ENCODE data around the gene HHIPL1. TPM values are rescaled to one million over a fixed set of nuclear protein-coding genes. Genes with fewer than 3 reads are reported as not detected.
A peak's percentile ranks its signal among the peaks of the same experiment; 100 is the strongest.

Gene HHIPL1
- polyA plus RNA-seq = 0.24 TPM

DNA sequence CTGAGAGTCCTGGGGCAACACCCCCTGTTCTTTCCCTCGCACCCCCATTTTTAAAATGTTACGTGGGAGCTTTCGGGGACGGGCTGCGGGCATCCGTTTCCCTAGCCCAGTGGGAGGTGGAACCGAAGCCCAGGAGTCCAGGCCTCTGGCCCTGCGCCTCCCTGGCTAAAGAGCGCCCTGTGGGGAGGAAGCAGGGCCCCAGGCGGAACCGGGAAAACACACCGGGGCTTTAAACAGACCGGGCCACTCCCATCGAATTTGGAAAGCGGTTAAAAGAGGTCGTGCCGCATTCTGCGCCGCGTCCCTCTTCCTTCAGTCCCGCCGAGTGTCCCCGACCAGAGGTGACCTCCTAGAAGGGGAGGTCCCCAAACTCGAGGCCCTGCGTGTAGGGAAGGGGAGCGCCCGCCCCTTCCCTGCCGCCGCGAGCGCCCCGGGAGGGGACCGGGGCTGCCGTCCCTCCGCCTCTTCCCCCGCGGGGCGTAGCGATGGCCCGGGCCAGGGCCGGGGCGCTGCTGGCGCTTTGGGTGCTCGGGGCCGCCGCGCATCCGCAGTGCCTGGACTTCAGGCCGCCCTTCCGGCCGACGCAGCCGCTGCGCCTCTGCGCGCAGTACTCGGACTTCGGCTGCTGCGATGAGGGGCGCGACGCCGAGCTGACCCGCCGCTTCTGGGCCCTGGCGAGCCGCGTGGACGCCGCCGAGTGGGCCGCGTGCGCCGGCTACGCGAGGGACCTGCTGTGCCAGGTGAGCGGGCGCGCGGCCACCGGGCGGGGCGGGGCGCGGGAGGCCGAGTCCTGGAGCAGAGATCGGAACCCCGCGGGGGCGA lies at the start of gene HHIPL1:
HHIPL1 (plus strand) TSS at position 407 of the 822 bp plus-strand sequence; CDS start at position 486, 79 bp downstream.
- no peaks in the 10 kb centered on the region for H3K9me3 Mint-ChIP-seq
- H3K27ac Mint-ChIP-seq = no peak within 1 kb of the TSS
- H3K4me3 Mint-ChIP-seq = no peak within 1 kb of the TSS
- H3K27me3 Mint-ChIP-seq = peaks cover 11% of the 10 kb centered on the region
- no peaks in the 10 kb centered on the region for H3K36me3 Mint-ChIP-seq
- H3K4me1 Mint-ChIP-seq = no peaks in the 10 kb centered on the region

DNA sequence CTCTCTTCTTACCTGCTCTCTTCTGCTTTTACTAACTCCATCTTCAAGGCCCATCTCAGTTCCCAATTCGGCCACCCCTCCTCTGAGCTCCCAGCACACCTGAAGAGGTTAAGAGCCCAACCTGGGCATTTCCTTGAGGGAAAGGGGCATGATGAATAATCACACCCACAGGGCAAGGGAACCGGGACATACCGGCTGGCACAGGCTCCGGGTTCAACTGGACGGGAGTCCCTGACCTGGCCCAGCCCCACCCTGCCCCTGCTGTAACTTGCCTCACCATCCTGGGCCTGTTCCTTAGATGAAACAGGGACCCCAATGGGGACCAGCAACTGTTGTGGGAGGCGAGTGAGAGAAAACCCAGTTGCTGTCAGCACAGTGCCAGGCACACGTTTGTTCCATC lies 49.4 kb upstream of the HHIPL1 start:
- Mint-ChIP-seq H3K4me1 (peaks cover 4 to 9% (median 8%) of the 10 kb centered on the region in 3 donors), H3K9me3 (peaks cover 0 to 1% (median 0%) of the 10 kb centered on the region in 3 donors), H3K4me3 (peak overlapping the region in 2 of 4 donors; percentile 15 to 75), H3K27me3 (no peaks in the 10 kb centered on the region), H3K27ac (peak overlapping the region in 1 of 3 donors; percentile 83), H3K36me3 (no peaks in the 10 kb centered on the region)

GRCh38 chr14:99596071-99596627 lies 48.8 kb upstream of the HHIPL1 start:
- Mint-ChIP-seq H3K4me1 (peaks cover 4 to 11% (median 8%) of the 10 kb centered on the region in 3 donors), H3K9me3 (peaks cover 0 to 1% (median 0%) of the 10 kb centered on the region in 3 donors), H3K27me3 (no peaks in the 10 kb centered on the region), H3K36me3 (no peaks in the 10 kb centered on the region), H3K4me3 (peak overlapping the region in 1 of 4 donors; percentile 48), H3K27ac (peak overlapping the region in 1 of 3 donors; percentile 9)

DNA sequence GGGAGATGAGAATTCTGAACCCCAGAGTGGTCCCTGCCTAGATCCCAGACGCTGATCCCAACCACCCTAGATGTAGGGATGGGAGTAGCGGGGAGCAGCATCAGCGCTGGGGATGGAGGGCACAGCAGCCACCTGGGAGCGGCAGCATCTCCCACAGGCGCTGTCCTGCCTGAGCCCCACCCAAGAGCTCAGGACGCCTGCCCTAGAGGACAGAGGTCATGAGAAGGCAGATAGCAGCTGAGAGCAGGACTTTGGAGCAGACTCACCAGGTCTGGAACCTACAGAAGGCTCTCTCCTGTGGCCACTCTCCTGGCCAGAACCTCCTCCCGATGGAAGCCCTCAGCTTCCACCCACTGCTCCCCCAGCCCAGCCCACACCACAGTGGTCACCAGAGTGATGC lies 48.2 kb upstream of the HHIPL1 start:
- Mint-ChIP-seq H3K4me1 (peaks cover 4 to 13% (median 8%) of the 10 kb centered on the region in 3 donors), H3K9me3 (peaks cover 0 to 1% (median 0%) of the 10 kb centered on the region in 3 donors), H3K4me3 (peak overlapping the region in 1 of 4 donors; percentile 48), H3K36me3 (no peaks in the 10 kb centered on the region), H3K27me3 (peaks cover 1% of the 10 kb centered on the region), H3K27ac (peak overlapping the region in 1 of 3 donors; percentile 9)

DNA sequence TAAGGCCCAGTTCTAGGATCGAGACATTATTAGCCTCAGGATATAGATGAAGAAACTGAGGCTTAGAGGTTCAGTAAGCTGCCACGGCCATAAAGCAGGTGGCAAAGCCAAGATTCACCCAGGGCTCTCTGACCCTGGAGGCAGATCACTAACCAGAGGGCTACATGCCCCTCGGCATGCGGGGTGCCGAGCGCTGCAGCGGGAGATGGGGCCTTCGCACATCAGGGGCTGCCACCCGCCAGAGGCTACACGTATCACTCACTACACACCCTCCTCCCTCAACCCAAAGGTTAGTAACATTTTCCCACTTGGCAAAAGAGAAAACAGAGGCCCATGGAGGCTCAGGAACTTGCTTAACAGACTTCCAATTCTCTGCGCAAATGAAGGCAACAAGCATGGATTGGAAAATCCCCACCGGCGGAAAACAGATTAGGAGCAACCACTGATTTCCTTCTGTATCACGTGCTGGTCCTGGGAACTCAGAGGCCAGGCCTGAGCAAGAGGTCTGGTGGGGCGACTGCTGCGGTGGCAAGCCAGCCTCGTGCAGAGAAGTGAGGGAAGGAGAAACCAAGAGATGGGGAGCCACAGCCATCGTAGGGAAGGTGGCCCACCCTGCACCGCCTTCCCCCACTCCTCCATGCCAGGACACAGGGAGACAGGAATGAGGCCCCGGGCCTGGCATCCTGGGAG lies 46.9 kb upstream of the HHIPL1 start:
- H3K36me3 Mint-ChIP-seq = no peaks in the 10 kb centered on the region
- no peaks in the 10 kb centered on the region for H3K9me3 Mint-ChIP-seq
- peak overlapping the region in 1 of 4 donors; percentile 42 for H3K4me3 Mint-ChIP-seq
- H3K4me1 Mint-ChIP-seq = peaks cover 11 to 20% (median 13%) of the 10 kb centered on the region in 3 donors
- peaks cover 7% of the 10 kb centered on the region for H3K27me3 Mint-ChIP-seq
- H3K27ac Mint-ChIP-seq = no peak overlapping the region

DNA sequence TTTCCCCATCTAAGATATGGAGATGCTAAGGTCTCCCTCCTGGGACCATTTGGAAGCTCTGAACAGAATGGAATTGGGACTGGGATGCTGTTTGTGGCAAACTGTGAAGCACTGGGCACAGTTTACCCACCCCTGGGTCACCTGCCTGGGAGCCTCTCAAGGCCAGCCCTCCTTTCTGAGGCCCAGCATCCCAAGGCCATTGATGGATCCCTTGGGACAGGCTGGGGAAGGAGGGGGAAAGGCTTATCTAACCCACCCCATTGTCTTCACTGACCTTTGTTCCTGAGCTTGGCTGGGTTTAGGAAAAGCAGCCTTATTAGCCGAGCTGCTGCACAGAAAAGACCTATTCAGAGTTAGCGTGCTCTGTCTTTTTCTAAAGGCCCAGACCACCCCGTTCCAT lies 46.2 kb upstream of the HHIPL1 start:
- Mint-ChIP-seq H3K4me1 (peaks cover 11 to 20% (median 13%) of the 10 kb centered on the region in 3 donors), H3K27ac (peak overlapping the region in 1 of 3 donors; percentile 35), H3K36me3 (no peaks in the 10 kb centered on the region), H3K4me3 (peak overlapping the region in 1 of 4 donors; percentile 29), H3K9me3 (no peaks in the 10 kb centered on the region), H3K27me3 (peaks cover 7% of the 10 kb centered on the region)

- Mint-ChIP-seq H3K4me1 (peaks cover 11 to 20% (median 13%) of the 10 kb centered on the region in 3 donors), H3K27me3 (peaks cover 7% of the 10 kb centered on the region), H3K27ac (no peak overlapping the region), H3K36me3 (no peaks in the 10 kb centered on the region), H3K4me3 (peak overlapping the region in 1 of 4 donors; percentile 29), H3K9me3 (no peaks in the 10 kb centered on the region)
Observed at GRCh38 chr14:99599393-99599792, 45.5 kb upstream of the HHIPL1 start.

DNA sequence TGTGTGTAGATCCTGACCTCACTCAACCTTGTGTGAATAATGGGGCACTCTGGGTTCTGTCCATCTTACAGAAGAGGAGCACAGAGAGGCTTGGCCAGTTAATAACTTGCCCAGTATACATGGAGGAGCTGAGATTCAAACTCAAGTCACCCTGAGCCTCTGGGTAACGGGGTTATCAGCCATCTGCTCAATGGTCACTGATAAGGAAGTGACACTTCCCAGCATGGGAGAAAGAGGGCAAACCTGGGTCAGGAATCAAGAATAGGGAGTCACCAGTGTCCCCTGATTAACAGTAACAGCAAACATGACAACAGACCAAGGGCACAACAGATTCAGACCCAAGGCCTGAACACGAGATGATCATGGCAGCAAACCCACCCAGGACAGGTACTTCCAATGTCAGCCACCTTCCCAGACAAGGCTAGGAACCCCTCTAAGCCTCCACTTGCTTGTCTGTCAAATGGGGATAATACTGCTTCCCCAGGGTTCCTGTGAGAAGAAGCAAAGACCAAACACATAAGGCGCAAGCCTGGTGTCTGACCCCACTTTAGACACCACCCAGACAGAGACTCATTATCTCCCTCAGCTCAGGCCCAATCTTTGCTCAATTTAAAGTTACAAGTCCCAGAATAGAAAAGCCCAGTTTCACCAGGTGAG lies 44.6 kb upstream of the HHIPL1 start:
- Mint-ChIP-seq H3K36me3 (no peaks in the 10 kb centered on the region), H3K9me3 (no peaks in the 10 kb centered on the region)

GRCh38 chr14:99601361-99601831 lies 43.5 kb upstream of the HHIPL1 start:
- H3K27ac Mint-ChIP-seq = peak overlapping the region in 2 of 3 donors; percentile 71 to 87
- H3K36me3 Mint-ChIP-seq = no peaks in the 10 kb centered on the region
- H3K27me3 Mint-ChIP-seq = peaks cover 10% of the 10 kb centered on the region
- H3K9me3 Mint-ChIP-seq = no peaks in the 10 kb centered on the region
- H3K4me3 Mint-ChIP-seq = peak overlapping the region in 2 of 4 donors; percentile 75 to 83
- H3K4me1 Mint-ChIP-seq = peaks cover 10 to 16% (median 12%) of the 10 kb centered on the region in 3 donors

More for the DNA sequence above, 44.6 kb upstream of the HHIPL1 start:
- Mint-ChIP-seq H3K27me3 (peaks cover 7% of the 10 kb centered on the region), H3K4me3 (peak overlapping the region in 1 of 4 donors; percentile 83), H3K4me1 (peaks cover 7 to 14% (median 7%) of the 10 kb centered on the region in 3 donors), H3K27ac (no peak overlapping the region)

DNA sequence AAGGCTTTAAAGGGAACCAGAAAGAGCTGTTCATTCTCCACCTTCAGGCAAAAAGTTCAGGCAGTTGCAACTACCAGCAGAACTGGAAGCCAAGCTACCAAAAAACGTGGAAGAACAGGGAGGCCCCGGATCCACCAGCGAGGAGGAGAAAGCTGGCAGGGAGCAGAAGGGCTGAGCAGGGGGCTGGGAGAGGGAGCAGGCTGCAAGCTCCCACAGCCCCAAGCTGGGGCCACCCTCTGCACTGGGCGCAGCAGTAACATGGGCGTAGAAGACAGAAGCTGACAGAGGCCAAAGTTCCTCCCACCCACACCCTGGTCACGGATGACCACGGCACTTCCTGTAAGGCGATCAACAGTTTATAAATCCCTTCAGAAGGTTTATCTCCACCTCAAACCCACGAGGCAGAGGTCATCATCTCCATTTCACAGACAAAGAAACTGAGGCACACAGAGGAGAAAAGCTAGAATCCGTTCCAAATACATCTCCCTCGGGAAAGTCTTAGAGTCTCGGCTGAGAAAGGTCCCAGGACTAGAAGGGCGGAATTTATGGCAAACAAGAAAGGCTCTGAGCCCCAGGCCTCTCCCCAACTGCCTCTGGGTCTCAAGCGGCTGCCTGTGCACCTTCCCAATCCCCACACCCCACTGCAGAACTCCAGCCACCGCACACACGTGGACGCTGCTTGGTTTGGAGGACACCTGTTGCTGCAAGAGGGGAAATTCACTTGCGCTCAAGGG lies 42.7 kb upstream of the HHIPL1 start:
- H3K9me3 Mint-ChIP-seq = no peaks in the 10 kb centered on the region

DNA sequence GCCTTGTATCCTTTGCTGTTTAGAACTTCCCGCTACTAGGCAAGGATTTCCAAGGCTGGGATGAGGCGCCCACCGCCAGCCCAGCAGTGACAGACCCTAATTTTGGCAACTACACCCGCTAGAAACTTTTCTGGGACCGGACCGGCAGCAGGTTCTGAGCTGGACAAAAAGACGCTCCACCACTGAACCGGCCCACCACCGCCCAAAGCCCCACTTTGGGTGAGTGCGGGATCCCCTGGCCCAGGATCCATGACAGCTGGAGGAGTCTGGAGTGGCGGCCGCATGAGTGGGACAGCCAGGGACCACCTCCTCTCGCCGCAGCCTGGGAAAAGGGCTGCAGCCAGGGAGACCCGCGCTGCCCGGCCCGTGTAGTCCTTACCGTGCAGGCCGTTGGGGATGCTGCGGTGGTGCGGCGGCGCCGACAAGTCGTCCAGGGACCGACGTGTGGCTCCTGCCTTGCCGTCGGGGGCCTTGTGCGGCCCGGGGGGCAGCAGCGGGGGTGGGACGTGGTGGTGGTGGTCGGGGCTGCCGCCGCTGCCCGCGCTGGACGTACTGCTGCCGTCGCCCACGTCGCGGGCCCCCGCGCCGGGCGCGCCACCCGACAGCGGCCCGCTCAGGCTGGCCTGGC lies 42.0 kb upstream of the HHIPL1 start:
- H3K27me3 Mint-ChIP-seq = peaks cover 10% of the 10 kb centered on the region
- H3K9me3 Mint-ChIP-seq = no peaks in the 10 kb centered on the region
- H3K4me3 Mint-ChIP-seq = peak overlapping the region; percentile 48 to 83 (median 81)
- H3K27ac Mint-ChIP-seq = peak overlapping the region in 1 of 3 donors; percentile 87
- peaks cover 10 to 16% (median 12%) of the 10 kb centered on the region in 3 donors for H3K4me1 Mint-ChIP-seq
- H3K36me3 Mint-ChIP-seq = peaks cover 2% of the 10 kb centered on the region

More for the DNA sequence above, 42.7 kb upstream of the HHIPL1 start:
- Mint-ChIP-seq H3K27ac (peak overlapping the region in 2 of 3 donors; percentile 71 to 87), H3K4me1 (peaks cover 10 to 16% (median 12%) of the 10 kb centered on the region in 3 donors), H3K27me3 (peaks cover 10% of the 10 kb centered on the region), H3K36me3 (peaks cover 2% of the 10 kb centered on the region), H3K4me3 (peak overlapping the region; percentile 70 to 83 (median 81))

DNA sequence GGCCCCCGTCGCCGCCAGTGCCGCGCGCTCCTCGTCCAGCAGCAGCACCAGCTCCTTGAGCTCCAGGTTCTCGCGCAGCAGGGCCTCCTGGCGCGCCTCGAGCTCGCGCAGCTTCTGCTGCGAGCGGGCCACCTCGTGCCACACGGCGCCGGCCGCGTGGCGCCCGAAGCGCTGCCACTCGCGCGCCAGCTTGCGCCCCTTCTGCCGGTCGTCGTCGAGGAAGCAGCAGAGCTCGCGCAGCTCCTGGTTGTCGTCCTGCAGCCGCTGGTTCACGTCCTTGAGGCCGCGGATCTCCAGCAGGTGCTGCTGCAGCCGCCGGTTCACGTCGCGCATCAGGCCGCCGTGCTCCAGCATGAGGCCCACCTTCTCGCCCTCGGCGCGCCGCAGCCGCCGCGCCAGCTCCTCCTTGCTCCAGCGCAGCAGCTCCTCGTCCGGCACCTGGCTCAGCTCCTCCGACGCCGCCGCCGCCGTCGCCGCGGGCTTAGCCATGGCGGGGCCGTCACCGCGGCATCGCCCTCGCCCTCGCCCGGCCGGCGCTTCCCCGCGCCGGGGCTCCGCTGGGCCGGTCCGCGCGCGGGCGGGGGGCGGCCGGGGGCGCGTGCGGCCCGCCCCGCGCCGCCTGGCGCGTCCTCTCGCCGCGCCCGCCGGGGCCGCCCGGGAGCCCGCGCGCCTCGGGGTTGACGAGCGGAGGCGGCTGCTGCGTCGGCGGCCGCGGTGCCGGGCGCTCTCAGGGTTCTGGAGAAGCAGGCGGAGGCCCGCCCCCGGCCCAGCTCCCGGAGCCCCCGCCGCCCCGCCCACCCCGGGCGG lies 41.3 kb upstream of the HHIPL1 start, which contains the start of gene CCDC85C:
CCDC85C (minus strand) TSS at position 737 of the 807 bp plus-strand sequence; CDS start at position 489, 248 bp downstream.
- Mint-ChIP-seq H3K27ac (peak within 1 kb of the TSS in 2 of 3 donors; percentile 4 to 71), H3K4me1 (peaks cover 10 to 16% (median 12%) of the 10 kb centered on the region in 3 donors), H3K27me3 (peaks cover 10% of the 10 kb centered on the region), H3K4me3 (peak within 1 kb of the TSS; percentile 80 to 94 (median 84)), H3K9me3 (no peaks in the 10 kb centered on the region), H3K36me3 (peaks cover 2% of the 10 kb centered on the region)
